Right lobe of liver (tissue), 4 donors: Measurements from ENCODE around the gene GGTLC2.
"Not testable (repeated sequence)": the region's sequence is repeated elsewhere in the genome, so short reads cannot be mapped to it uniquely, and the experiment has no call there.

Experiments
- CTCF ChIP-seq, 4 donors: fragments of 200-600 bp in 3 of 4; fragments of 450-650 bp in 1 of 4; IDR thresholded peaks; one replicate each; pipeline versions ENCODE4 v1.5.1 to v1.8.0; 2016 to 2022; ENCODE audit warnings: antibody characterized with exemption in 4 of 4, mild to moderate bottlenecking in 2 of 4
- POLR2A ChIP-seq: fragments of 450-650 bp; IDR thresholded peaks from one replicate; pipeline ENCODE4 v1.6.1; 2017; ENCODE audit warnings: antibody characterized with exemption, mild to moderate bottlenecking
- donor health status: DM: no; HTN: no; CAD: no.
- donor health status: DM: no; HTN: no; CAD: no.
- donor health status: DM: no; HTN: yes; CAD: no.

- TF ChIP-seq CTCF (IDR thresholded peaks at IDR 0.05); POLR2A: not testable (repeated sequence)
Observed at GRCh38 chr22:22644314-22644713, at the start of gene GGTLC2.
